Measurements from ENCODE around the gene PATL2. TPM values are rescaled to one million over a fixed set of nuclear protein-coding genes. Genes with fewer than 3 reads are reported as not detected.

Gene PATL2
- total RNA-seq, 1 donor from 2014 or later: not detected

- H3K27ac Mint-ChIP-seq (ENCODE audit: unreplicated experiment): no peak overlapping the region
- H3K9me3 Mint-ChIP-seq (ENCODE audit: unreplicated experiment): no peaks in the 10 kb centered on the region
- DNase-seq: no peak
- TF ChIP-seq CTCF (IDR thresholded peaks at IDR 0.05; ENCODE audit: partially characterized antibody, unreplicated experiment): no peak
- no peaks in the 10 kb centered on the region for H3K4me1 Mint-ChIP-seq (ENCODE audit: low read depth, unreplicated experiment)
- H3K4me3 Mint-ChIP-seq (ENCODE audit: unreplicated experiment): no peak overlapping the region
- H3K27me3 Mint-ChIP-seq (ENCODE audit: unreplicated experiment): no peaks in the 10 kb centered on the region
- no peaks in the 10 kb centered on the region for H3K36me3 Mint-ChIP-seq (ENCODE audit: unreplicated experiment)
Observed at GRCh38 chr15:44620081-44620480, 91.0 kb downstream of the PATL2 start.

- Mint-ChIP-seq H3K36me3 (ENCODE audit: unreplicated experiment) (peaks cover 4% of the 10 kb centered on the region), H3K4me1 (ENCODE audit: low read depth, unreplicated experiment) (no peaks in the 10 kb centered on the region), H3K9me3 (ENCODE audit: unreplicated experiment) (no peaks in the 10 kb centered on the region), H3K27ac (ENCODE audit: unreplicated experiment) (no peak overlapping the region), H3K27me3 (ENCODE audit: unreplicated experiment) (no peaks in the 10 kb centered on the region), H3K4me3 (ENCODE audit: unreplicated experiment) (no peak overlapping the region)
- DNase-seq: no peak
- TF ChIP-seq CTCF (IDR thresholded peaks at IDR 0.05; ENCODE audit: partially characterized antibody, unreplicated experiment): no peak
Observed at GRCh38 chr15:44616974-44617373, 94.1 kb downstream of the PATL2 start.

Other genes with a start within 250 kb of the PATL2 start
- gene EIF3J, start 174.2 kb downstream of the PATL2 start, total RNA-seq (ENCODE audit: unreplicated experiment): 59.5 TPM
- 59.2 TPM for gene SPG11, start 47.7 kb downstream of the PATL2 start, total RNA-seq (ENCODE audit: unreplicated experiment)
- gene B2M, start 194 bp upstream of the PATL2 start, total RNA-seq (ENCODE audit: unreplicated experiment): 21.5 TPM
- gene TRIM69, start 25.2 kb upstream of the PATL2 start, total RNA-seq (ENCODE audit: unreplicated experiment): 22.8 TPM
- not detected for gene TERB2, start 245.4 kb upstream of the PATL2 start, total RNA-seq (ENCODE audit: unreplicated experiment)

Data from glutamatergic neuron (in vitro differentiated cells).